GM12878 (cell line): ENCODE measurements around the gene UQCC2. TPM values are rescaled to one million over a fixed set of nuclear protein-coding genes. Genes with fewer than 3 reads are reported as not detected.

ENCODE experiments used
- CBX5 ChIP-seq: sonication (generic); IDR thresholded peaks from 2 replicates; pipeline ENCODE4 v1.6.1; 2016; ENCODE audit warnings: low read depth, moderate library complexity, mild to moderate bottlenecking, inconsistent platforms
- ESRRA ChIP-seq: IDR thresholded peaks from 2 replicates; pipeline ENCODE4 v1.6.1; 2012; ENCODE audit warnings: mild to moderate bottlenecking, low read length, improper control_type of control experiment
- FOS ChIP-seq: IDR thresholded peaks from 3 replicates; pipeline ENCODE4 v1.6.1; 2011; ENCODE audit warnings: borderline replicate concordance; ENCODE audit not compliant: insufficient read length; ENCODE audit errors: extremely low read depth
- JUND ChIP-seq: IDR thresholded peaks from 2 replicates; pipeline ENCODE4 v1.6.1; 2012; ENCODE audit warnings: low read depth, mild to moderate bottlenecking, low read length, improper control_type of control experiment, moderate library complexity
- NFYA ChIP-seq: IDR thresholded peaks from 2 replicates; pipeline ENCODE4 v1.6.1; 2011; ENCODE audit warnings: low read depth, mild to moderate bottlenecking, low read length, improper control_type of control experiment, borderline replicate concordance
- NRF1 ChIP-seq: conservative IDR thresholded peaks from 2 replicates; pipeline ENCODE4 v1.6.1; 2011; ENCODE audit warnings: mild to moderate bottlenecking, low read depth, low read length, improper control_type of control experiment
- STAT1 ChIP-seq: fragments of 450-650 bp; conservative IDR thresholded peaks from 2 replicates; pipeline ENCODE4 v1.6.1; 2014; ENCODE audit warnings: antibody characterized with exemption, mild to moderate bottlenecking
- STAT3 ChIP-seq: IDR thresholded peaks from 2 replicates; pipeline ENCODE4 v1.6.1; 2011; ENCODE audit warnings: low read depth, low read length, improper control_type of control experiment
- TAF1 ChIP-seq: IDR thresholded peaks from 2 replicates; pipeline ENCODE4 v1.6.1; 2011; ENCODE audit warnings: mild to moderate bottlenecking, low read depth, low read length, borderline replicate concordance
- TBL1XR1 ChIP-seq: IDR thresholded peaks from 2 replicates; pipeline ENCODE4 v1.6.1; 2012; ENCODE audit warnings: low read depth, low read length, improper control_type of control experiment
- ZNF217 ChIP-seq: fragments of 450-650 bp; IDR thresholded peaks from 2 replicates; pipeline ENCODE4 v1.6.1; 2017; ENCODE audit warnings: antibody characterized with exemption, mild to moderate bottlenecking
- polyA plus RNA-seq, 11 experiments: library from polyadenylated mRNA; depleted of rRNA in 4 of 11; unstranded in 6 of 11; stranded (reverse) in 5 of 11; fragments of >200 nt; fragmentation: Nextera tagmentation in 4 of 11; fragmentation: Illumina TruSeq in 1 of 11; extraction: Ambion mirVana in 4 of 11; extraction: Trizol in 1 of 11; gene quantifications; 1 replicate in 1 of 11; 2 replicates in 10 of 11; pipeline versions ENCODE4 v1.2.1 to v1.2.3, GENCODE V29; 2011 to 2016; ENCODE audit warnings: inconsistent platforms in 2 of 11, missing spikeins in 2 of 11, low read depth in 1 of 11
- total RNA-seq, 4 experiments: library from RNA; depleted of rRNA in 3 of 4; stranded (reverse); fragments of >200 nt in 3 of 4; fragmentation: Illumina TruSeq in 1 of 4; extraction: Trizol in 1 of 4; gene quantifications; 2 replicates each; pipeline versions ENCODE4 v1.2.1 to v1.2.3, GENCODE V29; 2013 to 2021
- TF ChIP-seq, protein P1 (sequence below): fragments of 450-650 bp; IDR thresholded peaks from 2 replicates; pipeline ENCODE4 v1.6.1; 2014; ENCODE audit warnings: mild to moderate bottlenecking
- TF ChIP-seq, protein P2 (sequence below): fragments of 450-650 bp; IDR thresholded peaks from 2 replicates; pipeline ENCODE4 v1.6.1; 2018; ENCODE audit warnings: mild to moderate bottlenecking, low read depth, moderate library complexity; ENCODE audit not compliant: partially characterized antibody

Gene UQCC2
- total and polyA plus RNA-seq, 10 of the 15 experiments (the other 5 are each of a cell fraction or from before 2014, with no cell fraction given): 40.6 to 478 (median 71.2) TPM

DNA sequence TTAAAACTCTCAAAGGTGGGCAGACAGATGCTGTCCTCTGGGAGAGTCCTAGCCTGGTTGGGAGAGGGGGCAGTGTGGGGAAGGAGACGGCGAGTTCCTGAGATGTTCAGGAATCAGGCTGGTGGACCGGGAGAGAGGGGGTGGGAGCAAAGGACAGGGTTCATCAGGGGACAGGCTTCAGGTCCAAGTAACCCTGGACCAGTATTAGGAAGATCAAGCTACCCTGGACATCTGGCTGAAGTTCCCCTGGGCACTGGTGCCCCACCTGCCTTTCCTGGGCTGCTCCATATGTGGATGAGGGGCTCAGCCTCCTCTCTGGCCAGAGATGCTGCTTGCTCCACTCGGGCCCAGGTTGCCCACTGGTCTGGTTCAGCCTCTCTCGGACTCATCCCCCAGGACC is 36.3 kb upstream of the UQCC2 start (continued):
- TF ChIP-seq STAT1 (no peak), STAT3 (no peak), ZNF217 (no peak), FOS (no peak), CBX5 (no peak), NRF1 (no peak), JUND (no peak), TBL1XR1 (no peak), TAF1 (no peak), NFYA (no peak), ESRRA (no peak)
- TF ChIP-seq, protein P1, sequence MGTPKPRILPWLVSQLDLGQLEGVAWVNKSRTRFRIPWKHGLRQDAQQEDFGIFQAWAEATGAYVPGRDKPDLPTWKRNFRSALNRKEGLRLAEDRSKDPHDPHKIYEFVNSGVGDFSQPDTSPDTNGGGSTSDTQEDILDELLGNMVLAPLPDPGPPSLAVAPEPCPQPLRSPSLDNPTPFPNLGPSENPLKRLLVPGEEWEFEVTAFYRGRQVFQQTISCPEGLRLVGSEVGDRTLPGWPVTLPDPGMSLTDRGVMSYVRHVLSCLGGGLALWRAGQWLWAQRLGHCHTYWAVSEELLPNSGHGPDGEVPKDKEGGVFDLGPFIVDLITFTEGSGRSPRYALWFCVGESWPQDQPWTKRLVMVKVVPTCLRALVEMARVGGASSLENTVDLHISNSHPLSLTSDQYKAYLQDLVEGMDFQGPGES: no peak
- TF ChIP-seq, protein P2, sequence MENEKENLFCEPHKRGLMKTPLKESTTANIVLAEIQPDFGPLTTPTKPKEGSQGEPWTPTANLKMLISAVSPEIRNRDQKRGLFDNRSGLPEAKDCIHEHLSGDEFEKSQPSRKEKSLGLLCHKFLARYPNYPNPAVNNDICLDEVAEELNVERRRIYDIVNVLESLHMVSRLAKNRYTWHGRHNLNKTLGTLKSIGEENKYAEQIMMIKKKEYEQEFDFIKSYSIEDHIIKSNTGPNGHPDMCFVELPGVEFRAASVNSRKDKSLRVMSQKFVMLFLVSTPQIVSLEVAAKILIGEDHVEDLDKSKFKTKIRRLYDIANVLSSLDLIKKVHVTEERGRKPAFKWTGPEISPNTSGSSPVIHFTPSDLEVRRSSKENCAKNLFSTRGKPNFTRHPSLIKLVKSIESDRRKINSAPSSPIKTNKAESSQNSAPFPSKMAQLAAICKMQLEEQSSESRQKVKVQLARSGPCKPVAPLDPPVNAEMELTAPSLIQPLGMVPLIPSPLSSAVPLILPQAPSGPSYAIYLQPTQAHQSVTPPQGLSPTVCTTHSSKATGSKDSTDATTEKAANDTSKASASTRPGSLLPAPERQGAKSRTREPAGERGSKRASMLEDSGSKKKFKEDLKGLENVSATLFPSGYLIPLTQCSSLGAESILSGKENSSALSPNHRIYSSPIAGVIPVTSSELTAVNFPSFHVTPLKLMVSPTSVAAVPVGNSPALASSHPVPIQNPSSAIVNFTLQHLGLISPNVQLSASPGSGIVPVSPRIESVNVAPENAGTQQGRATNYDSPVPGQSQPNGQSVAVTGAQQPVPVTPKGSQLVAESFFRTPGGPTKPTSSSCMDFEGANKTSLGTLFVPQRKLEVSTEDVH: no peak
